GM18867 (cell line): ENCODE measurements around the gene CRISP1.
"Not testable (repeated sequence)": the region's sequence is repeated elsewhere in the genome, so short reads cannot be mapped to it uniquely, and the experiment has no call there.

Source experiments
- ATAC-seq: cut with Tn5 transposase; IDR thresholded peaks from one replicate; pipeline ENCODE4 v1.9.1; 2021; ENCODE audit warnings: mild to moderate bottlenecking, moderate library complexity; ENCODE audit not compliant: unreplicated experiment

Gene CRISP1, protein sequence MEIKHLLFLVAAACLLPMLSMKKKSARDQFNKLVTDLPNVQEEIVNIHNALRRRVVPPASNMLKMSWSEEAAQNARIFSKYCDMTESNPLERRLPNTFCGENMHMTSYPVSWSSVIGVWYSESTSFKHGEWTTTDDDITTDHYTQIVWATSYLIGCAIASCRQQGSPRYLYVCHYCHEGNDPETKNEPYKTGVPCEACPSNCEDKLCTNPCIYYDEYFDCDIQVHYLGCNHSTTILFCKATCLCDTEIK

DNA sequence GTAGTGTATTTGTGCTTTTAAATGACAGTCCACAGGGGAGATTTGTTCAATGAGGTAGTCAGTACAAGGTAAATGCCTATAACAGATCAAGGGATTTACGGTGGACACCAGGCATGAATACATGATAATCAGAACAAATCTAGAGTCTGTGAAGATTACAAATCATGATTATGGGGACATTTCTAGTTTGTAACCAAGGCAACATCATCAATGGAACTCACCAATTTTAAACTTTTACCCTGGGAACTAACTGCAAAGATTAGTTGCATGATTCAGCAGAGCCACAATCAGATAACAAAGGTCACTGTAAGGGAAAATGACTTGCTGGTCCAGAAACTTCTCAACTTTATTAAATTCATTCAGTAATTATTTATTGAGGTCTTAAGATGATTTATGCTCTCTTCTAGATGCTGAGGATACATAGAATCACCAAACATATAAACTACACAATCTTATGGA is at the start of gene CRISP1:
Gene CRISP1, minus strand, starts transcription at position 51 of the 459 bp plus-strand sequence. CDS start 9,135 bp downstream, outside the sequence.
- ATAC-seq = no peak

DNA sequence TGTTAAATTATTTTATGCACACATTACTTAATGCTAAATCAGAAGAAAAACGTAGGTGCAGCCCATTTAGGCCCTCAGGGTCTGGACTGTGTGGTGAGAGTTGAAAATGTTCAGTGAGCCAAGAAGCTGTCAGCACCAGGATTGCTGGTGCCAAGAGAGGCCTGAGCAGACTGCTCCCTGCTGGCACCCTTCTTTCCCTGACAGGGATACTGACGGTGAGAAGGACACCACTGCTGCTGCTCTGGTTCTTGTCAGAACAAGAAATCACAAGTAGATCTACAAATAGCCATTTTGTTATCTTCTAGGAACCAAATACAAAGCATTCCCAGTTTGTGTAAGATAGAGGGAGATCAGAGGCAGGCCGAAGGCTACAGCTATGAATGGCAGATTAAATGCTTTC is 48.7 kb upstream of the CRISP1 start:
- ATAC-seq = no peak

DNA sequence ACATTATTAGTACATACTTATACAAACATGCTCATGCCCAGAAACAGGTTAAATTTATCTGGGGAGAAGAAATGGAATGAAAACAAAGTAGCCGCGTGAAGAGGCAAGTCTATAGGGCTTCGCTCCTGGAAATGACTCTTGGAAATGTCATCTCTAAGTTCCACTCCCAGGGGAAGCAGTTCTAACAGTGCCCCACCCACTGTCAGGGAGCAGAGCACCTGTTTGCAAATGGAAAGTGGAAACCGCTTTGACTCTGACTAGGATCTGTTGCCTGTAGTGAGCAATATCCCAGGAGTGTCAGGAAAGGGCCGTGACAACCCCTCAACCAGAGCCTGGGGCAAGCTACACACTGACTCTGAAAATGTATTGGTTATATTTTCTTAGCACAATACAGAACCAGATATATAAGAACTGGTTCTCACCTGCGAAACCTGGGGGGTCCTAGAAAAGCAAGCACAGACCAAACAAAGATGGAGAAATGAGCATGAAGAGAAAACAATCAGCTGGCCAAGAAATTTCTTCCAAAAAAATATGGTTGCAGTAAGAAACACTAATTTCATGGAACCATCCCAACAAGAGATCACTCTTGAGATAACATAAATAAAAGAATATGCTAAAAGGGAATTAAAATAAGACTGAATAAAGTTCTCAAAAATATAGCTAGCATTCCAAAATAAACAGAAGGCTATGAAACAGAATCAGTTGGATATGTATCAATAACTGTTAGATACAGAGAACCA is 47.5 kb upstream of the CRISP1 start:
- ATAC-seq = no peak

DNA sequence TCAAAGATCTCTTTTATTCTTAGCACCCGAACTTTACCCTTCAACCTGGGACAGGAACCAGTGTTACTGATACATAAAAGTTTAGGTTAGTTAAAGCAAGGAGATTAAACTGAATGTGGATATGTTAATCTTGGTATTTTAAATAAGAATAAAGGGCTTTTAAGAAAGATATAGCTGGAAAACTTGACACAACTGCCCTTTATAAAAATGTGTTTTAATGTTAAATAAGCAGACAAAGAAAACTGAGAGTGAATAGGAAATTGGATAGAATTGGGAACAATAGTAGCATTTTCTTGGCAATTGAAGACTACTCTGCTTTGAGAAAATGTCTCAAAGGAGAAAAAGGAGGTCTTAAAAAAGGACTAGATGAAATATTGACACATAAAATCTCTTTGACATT is 45.9 kb upstream of the CRISP1 start:
- no peak for ATAC-seq

DNA sequence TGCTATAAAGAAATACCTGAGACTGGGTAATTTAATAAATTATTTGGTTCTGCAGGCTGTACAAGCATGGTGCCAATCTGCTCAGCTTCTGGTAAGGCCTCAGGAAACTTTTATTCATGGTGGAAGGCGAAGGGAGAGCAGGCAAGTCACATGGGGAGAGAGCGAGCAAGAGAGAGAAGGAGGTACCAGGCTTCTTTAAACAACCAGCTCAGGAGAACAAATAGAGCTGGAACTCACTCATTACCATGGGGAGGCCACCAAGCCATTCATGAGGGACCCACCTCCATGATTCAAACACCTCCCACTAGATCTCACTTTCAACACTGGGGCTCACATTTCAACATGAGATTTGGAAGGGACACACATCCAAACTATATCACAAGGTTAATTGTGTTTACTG is 44.9 kb upstream of the CRISP1 start:
- ATAC-seq = no peak

DNA sequence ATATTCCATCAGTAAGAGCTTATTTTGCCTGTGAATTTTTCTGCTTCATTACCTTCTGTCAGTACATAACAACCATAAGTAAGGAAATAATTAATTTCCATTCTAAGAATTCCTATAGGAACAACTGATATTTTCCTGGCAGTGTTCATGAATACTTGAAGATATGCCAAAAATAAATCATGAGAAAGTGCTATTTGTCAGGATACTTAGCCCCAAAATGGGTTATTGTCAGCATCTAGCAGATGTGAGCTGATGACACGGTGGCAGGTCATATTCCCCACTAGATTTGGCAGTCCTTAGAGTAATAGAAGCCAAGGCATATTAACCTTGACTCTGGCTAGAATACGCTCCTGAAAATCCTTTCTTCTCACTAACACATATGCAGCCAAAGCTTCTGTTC is 43.2 kb upstream of the CRISP1 start:
- no peak for ATAC-seq

DNA sequence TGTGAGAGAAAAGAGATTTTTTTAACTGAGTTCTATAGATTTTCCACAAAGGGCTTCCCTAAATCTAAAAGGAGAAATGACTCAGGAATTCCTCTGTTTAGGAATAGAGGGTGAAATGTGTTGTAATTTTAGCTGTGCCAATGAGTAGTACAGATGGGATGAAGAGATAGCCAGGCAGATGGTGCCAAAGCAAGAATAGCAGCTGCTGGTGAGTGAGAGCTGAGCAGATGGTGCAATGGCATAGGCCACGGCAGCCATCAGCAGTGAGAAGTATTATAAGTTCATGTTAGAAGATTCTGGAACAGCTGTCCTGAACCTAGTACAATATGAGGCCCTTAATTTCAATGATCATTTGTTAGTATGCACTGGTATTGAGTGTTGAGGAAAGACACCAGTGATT is 40.2 kb upstream of the CRISP1 start:
- no peak for ATAC-seq

DNA sequence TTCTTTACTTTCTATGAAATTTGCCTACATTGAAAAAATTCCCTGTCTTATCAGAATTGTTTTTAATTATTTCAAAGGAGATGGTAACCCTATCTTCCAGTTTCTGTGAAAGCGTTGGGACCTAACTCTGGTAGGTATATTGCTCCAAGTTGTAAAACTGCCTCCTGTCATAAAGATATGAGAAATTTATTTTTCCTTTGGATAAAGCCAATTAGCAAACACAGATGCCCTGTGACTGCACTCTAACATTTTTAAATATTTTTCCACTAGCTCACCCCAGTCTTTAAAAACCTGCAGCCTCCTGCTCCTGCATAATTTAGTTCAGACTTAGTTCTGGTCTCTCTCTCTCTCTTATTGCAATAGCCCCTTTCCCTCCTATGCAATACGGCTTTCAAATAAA is 39.0 kb upstream of the CRISP1 start:
- no peak for ATAC-seq

DNA sequence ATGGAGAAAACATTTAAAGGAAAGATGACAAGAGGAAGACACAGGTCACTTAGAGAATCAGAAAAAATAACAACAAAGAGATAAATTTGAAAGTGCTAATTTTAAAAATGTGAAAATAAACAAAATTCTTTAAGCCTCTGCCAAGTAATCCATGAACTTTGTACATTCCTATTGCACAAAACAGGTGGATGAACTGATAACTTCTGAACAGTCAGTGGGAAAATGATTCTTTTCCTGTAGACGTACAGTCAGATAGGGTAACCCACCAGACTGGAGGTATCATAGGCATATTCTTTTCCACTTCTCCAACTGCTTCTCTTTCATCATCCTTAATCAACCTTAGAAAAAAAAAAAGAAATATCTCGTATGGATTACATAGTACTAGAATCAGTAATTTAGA is 36.5 kb upstream of the CRISP1 start:
- no peak for ATAC-seq

DNA sequence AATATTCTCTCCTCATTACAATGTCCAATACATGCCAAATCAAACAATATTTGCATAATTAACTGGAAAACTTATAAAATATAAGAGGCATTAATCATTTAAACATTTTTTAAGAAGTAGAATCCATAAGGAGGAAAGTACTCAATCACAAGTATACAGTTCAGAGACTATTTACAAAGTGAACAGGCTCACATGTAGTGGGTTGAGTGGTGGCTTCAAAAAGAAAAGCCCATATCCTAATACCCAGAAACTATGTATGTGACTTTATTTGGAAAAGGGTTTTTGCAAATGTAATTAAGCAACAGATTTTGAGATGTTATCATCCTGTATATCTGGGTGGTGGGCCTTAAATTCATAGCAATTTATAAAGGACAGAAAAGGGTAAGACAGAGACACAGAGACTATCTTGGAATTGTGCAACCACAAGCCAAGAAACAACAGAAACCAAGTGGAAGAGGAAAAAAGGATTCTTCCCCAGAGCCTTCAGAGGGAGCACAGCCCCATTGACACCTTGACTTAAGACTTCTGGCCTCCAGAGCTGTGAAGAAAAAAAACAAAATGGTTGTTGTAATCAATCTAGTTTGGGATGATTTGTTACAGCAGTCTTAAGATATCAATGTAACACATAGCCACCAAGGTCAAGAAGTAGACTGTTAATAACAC is 32.7 kb upstream of the CRISP1 start:
- no peak for ATAC-seq

DNA sequence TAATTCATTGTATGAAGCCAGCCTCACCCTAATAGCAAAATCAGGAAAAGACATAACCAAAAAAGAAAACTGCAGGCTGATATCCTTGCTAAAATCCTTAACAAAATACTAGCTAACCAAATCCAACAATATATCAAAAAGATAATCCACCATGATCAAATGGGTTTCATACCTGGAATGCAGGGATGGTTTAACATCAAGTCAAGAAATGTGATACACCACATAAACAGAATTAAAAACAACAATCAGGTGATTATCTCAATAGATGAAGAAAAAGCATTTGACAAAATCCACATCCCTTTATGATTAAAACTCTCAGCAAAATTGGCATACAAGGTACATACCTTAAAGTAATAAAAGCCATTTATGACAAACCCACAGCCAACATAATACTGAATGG is 29.2 kb upstream of the CRISP1 start:
- ATAC-seq = not testable (repeated sequence)

DNA sequence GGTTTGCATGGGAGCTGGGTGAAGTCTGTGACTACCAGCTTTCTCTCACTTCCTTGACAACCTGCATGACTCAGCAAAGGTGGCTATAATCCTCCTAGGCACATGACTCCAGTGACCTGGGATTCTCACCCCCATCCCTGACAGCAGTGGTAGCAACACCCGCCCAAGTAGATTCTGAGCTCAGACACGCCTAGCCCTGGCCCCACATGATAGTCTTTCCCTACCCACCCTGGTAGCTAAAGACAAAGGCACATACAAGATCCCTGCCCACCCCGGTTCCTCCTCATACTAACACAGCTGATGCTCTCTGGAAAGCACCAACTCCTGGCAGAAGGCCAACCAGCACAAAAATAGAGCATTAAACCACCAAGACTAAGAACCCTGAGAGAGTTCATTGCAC is 25.9 kb upstream of the CRISP1 start:
- no peak for ATAC-seq

DNA sequence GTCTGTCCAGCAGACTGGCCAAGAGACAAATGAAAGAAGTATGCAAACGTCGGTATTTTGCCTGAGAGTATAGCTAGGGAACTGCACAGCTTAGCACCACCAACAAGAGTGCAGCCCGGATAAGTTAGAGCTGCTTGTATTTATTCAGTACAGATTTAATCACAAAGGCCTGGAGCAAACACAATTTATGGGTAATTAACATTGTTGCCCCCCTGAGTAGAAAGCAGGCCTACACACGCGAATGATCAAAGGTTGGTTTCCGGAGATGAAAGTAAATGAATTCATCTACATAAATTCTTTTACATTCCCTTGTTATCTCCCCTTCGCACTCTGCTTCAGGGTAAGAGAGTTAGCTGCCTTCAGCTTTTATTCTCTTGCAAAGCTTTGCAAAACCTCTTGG is 24.7 kb upstream of the CRISP1 start:
- ATAC-seq = no peak

DNA sequence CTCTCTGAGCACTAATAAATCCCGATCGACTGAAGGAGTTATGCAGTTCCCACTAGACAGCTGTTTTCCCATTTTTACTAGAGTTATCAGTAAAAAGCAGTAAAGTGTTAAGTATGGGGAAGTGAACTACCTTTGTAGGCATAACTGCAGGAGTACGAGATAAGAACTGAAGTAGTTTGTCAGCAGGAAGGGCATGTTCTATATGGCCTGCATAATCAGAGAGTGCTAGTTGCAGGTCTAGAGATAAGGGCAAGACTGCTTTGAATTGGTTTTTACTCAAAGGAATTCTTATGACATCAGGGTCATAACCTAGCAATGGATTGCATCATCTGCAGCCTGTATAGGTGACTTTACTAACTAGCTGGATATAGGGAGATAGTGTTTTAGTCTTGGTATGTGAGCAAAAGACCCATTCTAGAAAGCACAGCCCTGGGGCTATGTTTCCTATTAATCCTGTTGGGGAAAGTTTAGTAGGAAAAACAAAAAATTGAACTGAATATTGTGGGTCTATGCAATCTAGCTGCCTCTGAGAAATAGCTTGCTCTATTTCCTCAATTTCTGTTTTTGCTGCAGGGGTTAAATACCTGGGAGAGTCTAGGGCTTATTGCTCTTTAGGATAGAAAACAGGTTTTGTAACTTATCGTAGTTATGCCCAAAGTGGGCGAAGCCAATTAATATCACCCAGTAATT is 22.6 kb upstream of the CRISP1 start:
- ATAC-seq = no peak

DNA sequence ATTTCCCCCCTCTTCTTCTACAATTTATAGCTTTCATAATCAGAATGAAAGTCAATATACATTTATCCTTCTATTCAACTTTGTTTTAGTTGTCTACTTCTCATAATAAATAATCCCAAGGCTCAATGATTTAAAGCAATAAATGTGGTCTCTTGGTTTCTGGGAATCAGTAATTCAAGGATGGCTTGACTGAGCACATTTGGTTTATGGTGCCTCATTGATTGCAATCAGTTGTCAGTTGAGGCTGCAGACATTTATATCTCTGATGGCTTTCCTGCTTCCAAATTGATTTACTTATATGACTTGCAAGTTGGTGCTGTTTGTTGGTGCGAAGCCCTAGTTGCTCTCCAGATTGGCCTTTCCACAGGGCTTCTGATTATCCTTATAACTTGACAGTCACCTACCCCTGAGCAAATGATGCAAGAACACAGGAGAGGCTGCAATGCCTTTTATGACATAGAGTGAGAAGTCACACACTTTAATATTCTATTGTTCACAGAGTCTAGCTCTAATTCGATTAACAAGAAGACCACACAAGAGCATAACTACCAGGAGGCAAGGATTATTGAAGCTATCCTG is 2.7 kb upstream of the CRISP1 start:
- no peak for ATAC-seq

DNA sequence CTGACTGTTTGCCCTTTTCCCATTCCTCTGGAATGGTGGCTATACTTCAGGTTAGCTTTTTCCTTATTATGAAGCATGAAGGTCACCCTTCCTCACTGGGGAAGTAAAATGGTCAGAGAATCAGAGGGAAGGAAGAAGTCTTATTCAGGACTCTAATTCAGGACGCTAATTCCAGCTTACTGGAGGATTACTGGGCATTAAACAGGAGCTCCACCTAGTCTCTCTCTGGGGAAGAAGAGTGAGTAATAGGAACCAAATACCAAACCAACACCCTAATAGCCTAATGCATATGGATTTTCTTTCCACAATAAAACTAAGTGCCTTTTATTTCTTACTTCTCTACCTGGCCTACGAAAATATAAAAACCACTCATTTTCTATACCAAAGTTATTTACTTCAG is 10.1 kb downstream of the CRISP1 start:
- ATAC-seq = no peak

DNA sequence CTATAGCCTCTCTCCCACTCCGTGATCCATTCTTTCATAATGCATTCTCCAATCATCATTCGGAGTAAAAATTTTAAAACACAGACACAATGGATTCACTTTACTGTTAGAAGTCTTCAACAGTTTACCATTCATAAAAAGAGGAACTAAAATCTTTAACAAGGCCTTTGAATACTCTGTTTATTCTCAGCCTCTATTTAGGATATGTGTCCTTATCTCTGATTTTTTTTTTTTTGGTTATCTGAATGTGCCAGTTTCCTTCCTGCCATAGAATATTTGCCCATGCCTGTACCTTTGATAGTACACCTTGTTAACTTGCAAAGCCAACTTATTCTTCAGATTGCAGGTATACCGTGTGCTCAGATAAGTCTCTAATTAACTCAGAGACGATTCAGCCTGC is 11.1 kb downstream of the CRISP1 start:
- ATAC-seq = no peak

DNA sequence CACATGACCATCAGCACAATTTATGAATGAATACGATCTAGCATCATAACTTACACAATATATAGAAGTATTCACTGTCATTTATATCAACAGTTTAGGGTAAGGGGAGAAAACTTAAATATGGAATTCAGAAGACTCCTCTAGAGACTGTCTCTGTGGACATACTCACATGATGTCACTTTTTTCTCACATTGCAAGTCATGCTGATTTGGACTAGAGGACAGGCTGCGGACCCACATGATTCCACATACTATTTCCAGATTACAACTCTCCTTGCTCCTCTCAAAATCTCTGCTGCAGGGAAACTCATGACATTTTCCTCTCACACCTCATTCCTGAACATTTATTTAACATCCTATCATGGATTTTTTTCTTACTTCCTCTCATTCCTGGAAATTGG is 13.4 kb downstream of the CRISP1 start:
- no peak for ATAC-seq

DNA sequence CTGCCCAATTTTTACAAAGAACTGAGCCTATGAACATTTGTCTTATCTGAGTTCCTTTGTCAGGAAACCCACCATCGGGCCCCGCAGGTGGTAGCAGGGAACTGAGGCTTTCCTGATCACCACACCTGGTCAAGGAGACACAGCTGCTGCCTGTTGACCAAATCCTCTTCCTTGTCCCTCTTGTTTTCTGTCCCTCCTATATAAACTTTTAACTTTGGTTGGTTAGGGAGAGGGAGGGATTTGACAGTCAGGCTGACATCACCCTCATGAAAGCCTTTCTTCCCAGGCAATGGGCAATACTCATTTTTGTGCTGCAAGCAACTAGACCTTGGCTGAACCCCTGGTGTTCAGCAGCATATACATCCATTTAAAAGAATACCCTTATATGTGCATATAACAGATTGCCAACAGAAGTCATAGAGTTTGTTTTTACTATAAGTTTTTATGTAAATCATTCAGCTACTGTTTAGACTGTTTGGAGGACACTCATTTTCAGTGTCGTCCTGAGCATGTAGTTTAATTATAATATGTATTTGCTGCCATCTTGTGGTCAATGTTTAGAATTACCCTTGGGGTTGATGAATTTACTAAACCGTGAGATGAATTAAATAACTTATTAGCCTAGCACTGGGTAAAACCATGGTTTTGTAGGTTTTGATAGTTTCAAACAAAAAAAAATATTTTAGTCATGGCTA is 17.0 kb downstream of the CRISP1 start:
- ATAC-seq = peak; percentile 95

DNA sequence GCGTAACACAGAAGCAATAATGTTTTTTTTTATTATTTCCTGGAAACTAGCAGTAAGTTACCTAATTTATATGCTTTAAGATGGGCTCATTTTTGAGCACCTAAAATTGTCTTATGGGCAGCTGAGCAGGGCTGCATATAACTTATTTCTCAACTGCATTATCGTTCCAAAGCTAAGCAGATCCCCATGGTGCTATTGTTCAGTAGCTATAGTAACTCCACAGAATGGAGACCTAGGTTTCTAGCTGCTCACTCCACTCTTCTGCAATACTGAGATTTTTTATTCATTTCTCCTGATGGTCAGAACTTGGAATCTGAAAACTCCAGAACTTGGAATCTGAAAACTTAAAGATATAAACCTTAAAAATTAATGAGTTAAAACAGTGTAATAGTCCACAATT is 18.7 kb downstream of the CRISP1 start:
- ATAC-seq = no peak

DNA sequence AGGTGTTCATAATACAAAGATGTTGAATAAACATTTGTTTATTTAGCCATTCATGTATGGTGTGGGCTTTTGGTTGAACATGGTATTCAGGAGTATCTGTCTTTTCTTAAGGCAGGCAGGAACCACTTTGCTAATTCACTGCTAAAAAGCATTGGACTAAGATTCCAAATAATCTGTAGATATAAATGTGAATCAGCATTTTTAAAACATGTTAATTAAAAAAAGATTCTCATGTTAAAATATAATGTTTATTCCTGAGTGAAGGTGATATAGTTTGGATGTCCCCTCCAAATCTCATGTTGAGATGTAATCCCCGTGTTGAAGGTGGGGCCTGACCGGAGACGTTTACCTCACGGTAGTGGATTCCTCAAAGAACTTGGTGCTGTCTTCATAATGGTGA is 19.3 kb downstream of the CRISP1 start:
- ATAC-seq = no peak
